H1 (cell line): ENCODE measurements around the gene NQO2. TPM values are rescaled to one million over a fixed set of nuclear protein-coding genes. Genes with fewer than 3 reads are reported as not detected.

ENCODE experiments used
- BACH1 ChIP-seq: IDR thresholded peaks from 2 replicates; pipeline ENCODE4 v1.6.1; 2012; ENCODE audit warnings: low read length, improper control_type of control experiment
- EGR1 ChIP-seq: IDR thresholded peaks from 2 replicates; pipeline ENCODE4 v1.6.1; 2011; ENCODE audit warnings: low read depth, low read length, borderline replicate concordance
- JUN ChIP-seq: IDR thresholded peaks from 2 replicates; pipeline ENCODE4 v1.6.1; 2011; ENCODE audit warnings: low read depth, mild to moderate bottlenecking, improper control_type of control experiment, low read length
- JUND ChIP-seq: IDR thresholded peaks from 2 replicates; pipeline ENCODE4 v1.6.1; 2011; ENCODE audit warnings: mild to moderate bottlenecking, improper control_type of control experiment, low read length
- polyA plus RNA-seq, 7 experiments: library from polyadenylated mRNA; depleted of rRNA in 3 of 7; stranded (reverse) in 5 of 7; unstranded in 2 of 7; fragments of >200 nt in 5 of 7; fragments of 200-250 nt in 2 of 7; gene quantifications; 1 replicate in 5 of 7; 2 replicates in 1 of 7; 4 replicates in 1 of 7; pipeline versions ENCODE4 v1.2.1 to v1.2.3, GENCODE V29; 2011 to 2013; ENCODE audit warnings: missing spikeins in 2 of 7, mixed read lengths in 2 of 7
- total RNA-seq: library from RNA; stranded (reverse); fragmentation: NEBNext Ultra II Directional; extraction: Animal tissue kit (Norgen Biotek cat#: 25700); gene quantifications from 2 replicates; pipeline ENCODE4 v1.2.1, GENCODE V29; 2021
- TF ChIP-seq, protein P1 (sequence below): IDR thresholded peaks from 2 replicates; pipeline ENCODE4 v1.6.1; 2012; ENCODE audit warnings: inconsistent platforms
- TF ChIP-seq, protein P2 (sequence below): IDR thresholded peaks from 2 replicates; pipeline ENCODE4 v1.6.1; 2012; ENCODE audit warnings: inconsistent platforms

Gene NQO2
- total and polyA plus RNA-seq, 2 of the 8 experiments (the other 6 are each of a cell fraction or from before 2014, with no cell fraction given), result 135 to 168 TPM

DNA sequence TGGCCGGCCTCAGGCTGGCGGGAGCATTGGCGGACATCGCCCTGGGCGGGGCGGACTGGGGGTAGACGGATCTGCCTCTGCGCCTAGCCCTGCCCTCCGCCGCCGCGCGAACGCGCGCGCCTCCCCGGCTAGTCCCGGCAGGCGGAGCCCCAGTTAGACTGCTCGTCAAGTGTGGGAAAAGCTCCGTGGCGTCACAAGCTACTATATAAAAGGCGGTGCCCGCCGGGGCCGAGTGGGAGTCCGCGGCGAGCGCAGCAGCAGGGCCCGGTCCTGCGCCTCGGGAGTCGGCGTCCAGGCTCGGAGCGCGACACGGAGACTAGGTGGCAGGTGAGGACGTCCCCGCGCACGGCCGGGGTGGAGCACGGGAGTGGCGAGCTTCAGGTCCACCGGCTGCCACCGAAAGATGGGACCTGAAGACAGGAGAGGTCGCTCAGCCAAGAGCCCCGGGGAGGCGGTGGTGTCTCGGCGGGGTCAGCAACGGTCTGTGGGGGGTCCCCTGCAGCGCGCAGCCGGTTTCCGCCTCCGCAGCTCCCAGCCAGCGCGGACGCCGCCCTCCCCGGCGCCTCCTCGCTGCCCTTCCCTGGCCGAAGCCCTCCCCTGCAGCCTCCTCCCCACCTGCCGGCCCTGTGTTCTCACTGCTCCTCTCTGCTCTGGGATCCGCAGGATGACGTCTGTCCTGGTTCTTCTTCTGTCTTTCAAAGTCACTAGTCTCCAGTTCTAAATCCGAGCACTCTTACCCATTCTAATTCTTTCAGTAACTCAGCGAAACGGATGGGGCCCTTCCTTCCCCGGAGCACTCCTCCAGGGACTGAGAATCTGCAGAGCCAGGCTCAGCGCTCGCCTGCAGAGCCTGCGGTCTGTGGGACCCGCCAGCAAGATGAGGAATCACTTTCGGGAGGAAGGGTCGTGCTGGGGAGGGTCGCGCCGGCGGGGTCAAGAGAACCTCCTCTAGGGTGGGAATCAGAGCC, 64.3 kb downstream of the NQO2 start (continued):
- TF ChIP-seq, protein P1, sequence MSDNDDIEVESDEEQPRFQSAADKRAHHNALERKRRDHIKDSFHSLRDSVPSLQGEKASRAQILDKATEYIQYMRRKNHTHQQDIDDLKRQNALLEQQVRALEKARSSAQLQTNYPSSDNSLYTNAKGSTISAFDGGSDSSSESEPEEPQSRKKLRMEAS, result peak; percentile 46; the same call in 1 of the 2 replicates
- TF ChIP-seq, protein P2, sequence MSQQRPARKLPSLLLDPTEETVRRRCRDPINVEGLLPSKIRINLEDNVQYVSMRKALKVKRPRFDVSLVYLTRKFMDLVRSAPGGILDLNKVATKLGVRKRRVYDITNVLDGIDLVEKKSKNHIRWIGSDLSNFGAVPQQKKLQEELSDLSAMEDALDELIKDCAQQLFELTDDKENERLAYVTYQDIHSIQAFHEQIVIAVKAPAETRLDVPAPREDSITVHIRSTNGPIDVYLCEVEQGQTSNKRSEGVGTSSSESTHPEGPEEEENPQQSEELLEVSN, result peak; percentile 50
- TF ChIP-seq JUN (no peak), EGR1 (peak; percentile 58; the same call in 1 of the 2 replicates), JUND (no peak), BACH1 (peak; percentile 43)
